ENCODE results near the gene SF3B5. TPM values are rescaled to one million over a fixed set of nuclear protein-coding genes. Genes with fewer than 3 reads are reported as not detected.

The SF3B5 gene
- total and polyA plus RNA-seq, 4 experiments from 2014 or later, result 87.2 to 379 (median 215) TPM

DNA sequence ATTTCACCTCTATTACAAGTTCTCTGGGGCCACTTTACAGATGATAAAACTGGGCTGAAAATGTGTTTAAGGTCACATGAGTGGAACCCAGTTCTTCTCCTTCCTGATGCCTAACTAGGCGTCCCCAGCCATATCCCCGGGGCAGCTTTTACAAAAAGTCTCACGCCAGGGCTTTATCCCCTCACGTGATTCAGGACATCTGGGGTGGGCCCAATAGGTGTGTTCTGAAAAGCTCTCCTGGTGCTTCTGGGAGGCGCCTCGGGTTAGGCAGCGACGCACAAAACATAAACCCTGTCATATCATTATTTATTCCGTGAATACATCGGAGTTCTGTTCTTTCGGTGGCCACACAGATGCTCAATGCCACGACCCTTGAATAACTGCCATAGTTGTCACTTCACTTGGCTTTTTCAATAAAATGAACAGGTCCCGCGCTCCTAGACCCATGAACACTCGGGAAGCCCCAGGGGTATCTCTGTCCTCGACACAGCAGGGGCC, 32.1 kb downstream of the SF3B5 start:
- ChIA-PET CTCF (ENCODE audit: partially characterized antibody) (interaction anchor here (0.8 to 3.2 kb wide), 8 partner anchors 8 to 123 kb away, joined by 3 to 20 read pairs (median 4); partner anchors contain the start of gene SF3B5), POLR2A (ENCODE audit: partially characterized antibody) (interaction anchor here (0.5 to 5.6 kb wide), 25 partner anchors 8 to 1933 kb away, joined by 3 to 137 read pairs (median 4); partner anchors contain the start of genes LTV1, NMBR, SF3B5 and STX11)
- peaks cover 0 to 5% of the 10 kb centered on the region in 2 donors for H3K36me3 Mint-ChIP-seq
- peaks cover 21 to 36% (median 28%) of the 10 kb centered on the region in 4 donors for H3K4me1 Mint-ChIP-seq
- no peaks in the 10 kb centered on the region for H3K9me3 ChIP-seq (ENCODE audit: control insufficient read depth in 1 of 2, low read length in 2 of 2)
- H3K27ac ChIP-seq (ENCODE audit: low read depth, low read length), result peak overlapping the region; percentile 88
- peaks cover 20% of the 10 kb centered on the region for H3K4me1 ChIP-seq (ENCODE audit: insufficient read depth, low read length)
- H3K27ac Mint-ChIP-seq, result peak overlapping the region; percentile 91 to 97 (median 96)
- no peaks in the 10 kb centered on the region for H3K27me3 Mint-ChIP-seq
- DNase-seq, result no peak
- no peaks in the 10 kb centered on the region for H3K9me3 Mint-ChIP-seq
- H3K4me3 Mint-ChIP-seq, result peak overlapping the region; percentile 90 to 95 (median 93)
- H3K36me3 ChIP-seq (ENCODE audit: insufficient read depth, low read length), result no peaks in the 10 kb centered on the region
- intact Hi-C loops (cut with micrococcal nuclease), result loop anchor here (1.0 to 10.0 kb wide), 4 partner anchors 8 to 118 kb away; no protein-coding TSS in a partner anchor
- H3K27me3 ChIP-seq (ENCODE audit: insufficient read depth, low read length), result no peaks in the 10 kb centered on the region
- peak overlapping the region; percentile 38 to 91 for H3K4me3 ChIP-seq (ENCODE audit: low read length in 2 of 2)

DNA sequence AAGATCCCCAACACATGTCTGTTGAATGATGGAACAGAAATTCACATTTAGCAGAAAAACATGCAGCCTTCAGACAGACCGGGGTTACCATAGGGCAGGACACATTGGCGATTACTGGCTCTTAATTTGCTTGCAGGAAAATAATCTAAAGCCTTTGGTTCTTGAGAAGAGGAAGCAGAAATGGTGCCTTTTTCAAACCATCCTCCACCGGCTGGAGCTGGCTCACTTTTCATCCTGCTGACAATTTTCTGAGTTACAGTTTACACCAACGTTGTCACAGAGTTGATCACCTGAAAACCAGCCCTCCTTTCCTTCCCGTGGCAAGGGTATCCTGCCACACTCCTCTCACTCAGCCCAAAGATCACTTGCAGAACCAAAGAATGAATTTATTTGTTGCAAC, 32.6 kb downstream of the SF3B5 start:
- peak overlapping the region in 1 of 2 donors; percentile 91 for H3K4me3 ChIP-seq (ENCODE audit: low read length in 2 of 2)
- CTCF ChIA-PET (ENCODE audit: partially characterized antibody), result interaction anchor here (1.9 kb wide), 1 partner anchor 28 kb away, joined by 4 read pairs; no protein-coding TSS in a partner anchor
- peak overlapping the region; percentile 91 to 97 (median 96) for H3K27ac Mint-ChIP-seq

DNA sequence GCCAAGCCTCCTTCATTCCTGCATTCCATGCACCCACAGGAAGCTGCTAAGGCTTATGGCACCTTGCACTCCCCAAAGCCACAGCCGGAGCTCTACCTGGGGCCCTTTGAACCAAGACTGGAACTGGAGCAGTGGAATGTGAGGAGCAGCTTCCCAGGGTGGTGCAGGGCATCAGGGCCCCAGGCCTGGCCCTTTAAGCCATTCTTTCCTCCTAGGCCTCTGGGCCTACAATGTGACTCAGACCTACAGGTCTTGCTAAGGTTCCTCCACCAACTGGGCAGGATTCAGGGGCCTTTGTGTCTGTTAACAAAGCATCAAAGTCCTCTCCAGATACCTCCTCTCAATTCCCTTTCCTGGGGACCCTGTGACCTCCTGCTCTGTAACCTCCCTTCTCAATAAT, 36.2 kb downstream of the SF3B5 start:
- Histone ChIP-seq H3K27ac (ENCODE audit: low read depth, low read length) (no peak overlapping the region), H3K4me1 (ENCODE audit: insufficient read depth, low read length) (peaks cover 32% of the 10 kb centered on the region), H3K9me3 (ENCODE audit: control insufficient read depth in 1 of 2, low read length in 2 of 2) (no peaks in the 10 kb centered on the region), H3K27me3 (ENCODE audit: insufficient read depth, low read length) (no peaks in the 10 kb centered on the region), H3K36me3 (ENCODE audit: insufficient read depth, low read length) (no peaks in the 10 kb centered on the region), H3K4me3 (ENCODE audit: low read length in 2 of 2) (no peak overlapping the region)
- peaks cover 0 to 5% of the 10 kb centered on the region in 2 donors for H3K36me3 Mint-ChIP-seq
- H3K9me3 Mint-ChIP-seq, result peaks cover 0 to 3% (median 0%) of the 10 kb centered on the region in 8 donors
- POLR2A ChIA-PET (ENCODE audit: partially characterized antibody), result interaction anchor here (1.5 kb wide), 1 partner anchor 13 kb away, joined by 3 read pairs; no protein-coding TSS in a partner anchor
- intact Hi-C loops (cut with micrococcal nuclease), result no loop called here
- H3K4me1 Mint-ChIP-seq, result peaks cover 27 to 45% (median 35%) of the 10 kb centered on the region in 4 donors
- CTCF ChIA-PET (ENCODE audit: partially characterized antibody), result interaction anchor here (1.3 kb wide), 1 partner anchor 41 kb away, joined by 3 read pairs; no protein-coding TSS in a partner anchor
- H3K4me3 Mint-ChIP-seq, result no peak overlapping the region
- H3K27me3 Mint-ChIP-seq, result no peaks in the 10 kb centered on the region
- H3K27ac Mint-ChIP-seq, result no peak overlapping the region
- no peak for DNase-seq

More for the DNA sequence above, 32.6 kb downstream of the SF3B5 start:
- H3K4me1 Mint-ChIP-seq, result peaks cover 21 to 36% (median 29%) of the 10 kb centered on the region in 4 donors
- peaks cover 0 to 5% of the 10 kb centered on the region in 2 donors for H3K36me3 Mint-ChIP-seq
- H3K27me3 Mint-ChIP-seq, result no peaks in the 10 kb centered on the region
- Histone ChIP-seq H3K9me3 (ENCODE audit: control insufficient read depth in 1 of 2, low read length in 2 of 2) (no peaks in the 10 kb centered on the region), H3K36me3 (ENCODE audit: insufficient read depth, low read length) (no peaks in the 10 kb centered on the region), H3K27ac (ENCODE audit: low read depth, low read length) (peak overlapping the region; percentile 88), H3K27me3 (ENCODE audit: insufficient read depth, low read length) (no peaks in the 10 kb centered on the region), H3K4me1 (ENCODE audit: insufficient read depth, low read length) (peaks cover 20% of the 10 kb centered on the region)
- intact Hi-C loops (cut with micrococcal nuclease), result loop anchor here (1.0 to 10.0 kb wide), 4 partner anchors 7 to 118 kb away; no protein-coding TSS in a partner anchor
- peak in 1 of 5 donors; percentile 8 for DNase-seq
- H3K9me3 Mint-ChIP-seq, result no peaks in the 10 kb centered on the region
- H3K4me3 Mint-ChIP-seq, result peak overlapping the region; percentile 90 to 95 (median 93)
- POLR2A ChIA-PET (ENCODE audit: partially characterized antibody), result interaction anchor here (1.6 to 5.6 kb wide), 8 partner anchors 8 to 525 kb away, joined by 4 to 137 read pairs (median 10); partner anchors contain the start of genes SF3B5 and STX11

DNA sequence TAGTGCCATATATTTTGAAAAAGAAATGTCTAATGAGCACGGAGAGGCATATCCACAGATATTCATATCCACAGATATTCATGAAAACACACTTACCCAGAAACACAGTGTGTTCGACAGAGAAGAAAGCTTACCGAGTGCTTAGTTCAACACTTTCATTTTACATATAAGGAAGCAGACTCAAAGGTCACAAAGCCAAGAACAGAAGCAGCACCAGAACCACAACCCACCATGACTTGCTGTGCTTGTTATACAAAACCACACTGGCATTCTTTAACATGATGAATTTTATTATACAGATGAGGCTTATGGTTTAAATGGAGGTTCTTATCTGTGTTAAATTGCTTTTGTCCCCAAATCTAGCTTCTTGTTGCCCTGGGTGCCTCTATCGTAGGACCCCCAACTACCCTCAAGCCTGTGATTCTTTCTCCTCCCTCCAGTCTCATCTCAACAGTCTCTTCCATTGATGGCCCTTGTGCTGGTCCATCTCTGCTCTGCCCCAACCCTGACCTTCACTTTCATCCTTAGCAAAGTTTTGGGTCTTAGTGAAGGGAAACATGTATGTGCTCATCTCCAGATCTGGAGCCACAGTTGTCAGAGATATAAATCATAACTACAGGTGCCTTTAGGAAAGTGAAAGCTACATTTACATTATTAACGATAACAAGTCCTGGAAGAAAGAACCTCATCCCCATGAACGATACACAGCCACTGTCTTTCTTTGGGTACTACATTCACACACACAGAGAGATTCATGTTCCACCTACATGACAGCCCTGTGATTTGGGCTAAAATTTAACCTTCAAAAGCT, 40.0 kb downstream of the SF3B5 start:
- peak overlapping the region in 1 of 2 donors; percentile 46 for H3K4me3 ChIP-seq (ENCODE audit: low read length in 2 of 2)
- Mint-ChIP-seq H3K9me3 (peaks cover 0 to 3% (median 0%) of the 10 kb centered on the region in 8 donors), H3K36me3 (no peaks in the 10 kb centered on the region), H3K27ac (peak overlapping the region; percentile 79 to 98 (median 96)), H3K4me3 (peak overlapping the region; percentile 77 to 95 (median 89)), H3K27me3 (no peaks in the 10 kb centered on the region), H3K4me1 (peaks cover 28 to 39% (median 33%) of the 10 kb centered on the region in 4 donors)
- H3K27me3 ChIP-seq (ENCODE audit: insufficient read depth, low read length), result no peaks in the 10 kb centered on the region
- DNase-seq, result peak; percentile 61 to 77 (median 72)
- intact Hi-C loops (cut with micrococcal nuclease), result loop anchor here (1.0 to 2.0 kb wide), 5 partner anchors 8 to 605 kb away; partner anchors contain the start of genes ADAT2, PEX3, SF3B5 and STX11
- no peaks in the 10 kb centered on the region for H3K9me3 ChIP-seq (ENCODE audit: control insufficient read depth in 1 of 2, low read length in 2 of 2)
- H3K27ac ChIP-seq (ENCODE audit: low read depth, low read length), result peak overlapping the region; percentile 54
- ChIA-PET POLR2A (ENCODE audit: partially characterized antibody) (interaction anchor here (0.7 to 4.2 kb wide), 10 partner anchors 9 to 1212 kb away, joined by 3 to 137 read pairs (median 3); partner anchors contain the start of genes ADAT2, PEX3, SF3B5 and STX11), CTCF (ENCODE audit: partially characterized antibody) (interaction anchor here (0.6 to 2.2 kb wide), 8 partner anchors 9 to 542 kb away, joined by 3 to 20 read pairs (median 4); no protein-coding TSS in a partner anchor)
- peaks cover 33% of the 10 kb centered on the region for H3K4me1 ChIP-seq (ENCODE audit: insufficient read depth, low read length)
- H3K36me3 ChIP-seq (ENCODE audit: insufficient read depth, low read length), result no peaks in the 10 kb centered on the region

DNA sequence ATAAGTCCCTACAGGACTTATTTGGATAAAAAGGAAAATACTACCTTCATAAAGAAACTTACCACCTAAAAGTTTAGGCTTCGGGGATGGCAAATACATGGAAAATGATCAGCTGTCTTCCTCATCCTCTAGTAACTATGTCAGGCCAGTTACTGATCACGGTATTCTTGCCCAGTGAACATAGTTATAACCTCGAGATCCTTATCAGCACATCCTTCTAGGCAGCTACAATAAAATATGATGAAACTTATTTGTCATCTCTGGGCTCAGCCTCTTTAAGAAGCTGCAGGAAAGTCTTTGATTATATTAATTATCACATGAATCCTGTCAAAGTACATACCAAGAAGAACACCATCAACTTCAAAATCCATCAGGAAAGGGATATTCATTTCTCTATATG, 41.8 kb downstream of the SF3B5 start:
- no peak for DNase-seq
- H3K4me1 ChIP-seq (ENCODE audit: insufficient read depth, low read length), result peaks cover 33% of the 10 kb centered on the region
- H3K27ac ChIP-seq (ENCODE audit: low read depth, low read length), result no peak overlapping the region
- CTCF ChIA-PET (ENCODE audit: partially characterized antibody), result interaction anchor here (1.1 kb wide), 1 partner anchor 10 kb away, joined by 4 read pairs; no protein-coding TSS in a partner anchor
- POLR2A ChIA-PET (ENCODE audit: partially characterized antibody), result interaction anchor here (3.4 to 4.2 kb wide), 2 partner anchors 12 to 42 kb away, joined by 41 to 137 read pairs; partner anchors contain the start of gene SF3B5
- peak overlapping the region in 1 of 8 donors; percentile 4 for H3K4me3 Mint-ChIP-seq
- peaks cover 0 to 3% (median 0%) of the 10 kb centered on the region in 8 donors for H3K9me3 Mint-ChIP-seq
- H3K9me3 ChIP-seq (ENCODE audit: control insufficient read depth in 1 of 2, low read length in 2 of 2), result no peaks in the 10 kb centered on the region
- H3K27me3 ChIP-seq (ENCODE audit: insufficient read depth, low read length), result no peaks in the 10 kb centered on the region
- H3K36me3 Mint-ChIP-seq, result no peaks in the 10 kb centered on the region
- intact Hi-C loops (cut with micrococcal nuclease), result no loop called here
- no peak overlapping the region for H3K4me3 ChIP-seq (ENCODE audit: low read length in 2 of 2)
- H3K4me1 Mint-ChIP-seq, result peaks cover 28 to 39% (median 34%) of the 10 kb centered on the region in 4 donors
- H3K36me3 ChIP-seq (ENCODE audit: insufficient read depth, low read length), result no peaks in the 10 kb centered on the region
- H3K27ac Mint-ChIP-seq, result peak overlapping the region in 4 of 7 donors; percentile 11 to 47 (median 35)
- H3K27me3 Mint-ChIP-seq, result no peaks in the 10 kb centered on the region

DNA sequence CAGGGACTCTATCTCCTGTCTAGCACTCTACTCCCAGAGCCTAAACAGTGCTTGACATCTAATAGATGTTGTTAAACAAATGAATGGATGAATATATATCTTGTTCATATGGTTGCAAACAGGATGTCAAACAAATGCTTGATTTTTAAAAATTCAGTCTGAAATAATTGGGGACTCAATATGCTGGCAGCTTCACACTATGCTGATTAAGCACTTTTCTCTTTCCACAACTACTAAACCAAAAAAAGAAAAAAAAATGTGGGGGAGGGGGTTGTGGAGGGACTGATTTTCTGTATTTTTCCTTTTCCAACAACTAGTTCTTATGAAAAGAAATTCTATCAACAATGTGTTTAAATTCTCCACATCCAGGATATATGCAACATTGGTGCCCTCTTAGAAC, 42.9 kb downstream of the SF3B5 start:
- CTCF ChIA-PET (ENCODE audit: partially characterized antibody), result interaction anchor here (1.1 kb wide), 1 partner anchor 12 kb away, joined by 4 read pairs; no protein-coding TSS in a partner anchor
- no peaks in the 10 kb centered on the region for H3K36me3 Mint-ChIP-seq
- H3K4me1 ChIP-seq (ENCODE audit: insufficient read depth, low read length), result peaks cover 33% of the 10 kb centered on the region

More for the DNA sequence above, 42.9 kb downstream of the SF3B5 start:
- Histone ChIP-seq H3K27ac (ENCODE audit: low read depth, low read length) (no peak overlapping the region), H3K27me3 (ENCODE audit: insufficient read depth, low read length) (no peaks in the 10 kb centered on the region), H3K36me3 (ENCODE audit: insufficient read depth, low read length) (no peaks in the 10 kb centered on the region), H3K4me3 (ENCODE audit: low read length in 2 of 2) (no peak overlapping the region), H3K9me3 (ENCODE audit: control insufficient read depth in 1 of 2, low read length in 2 of 2) (no peaks in the 10 kb centered on the region)
- intact Hi-C loops (cut with micrococcal nuclease), result no loop called here
- no peak for DNase-seq
- POLR2A ChIA-PET (ENCODE audit: partially characterized antibody), result interaction anchor here (1.0 kb wide), 1 partner anchor 12 kb away, joined by 3 read pairs; no protein-coding TSS in a partner anchor
- no peak overlapping the region for H3K4me3 Mint-ChIP-seq
- H3K27me3 Mint-ChIP-seq, result no peaks in the 10 kb centered on the region
- H3K27ac Mint-ChIP-seq, result no peak overlapping the region
- H3K4me1 Mint-ChIP-seq, result peaks cover 28 to 34% (median 33%) of the 10 kb centered on the region in 4 donors
- H3K9me3 Mint-ChIP-seq, result peaks cover 0 to 3% (median 0%) of the 10 kb centered on the region in 8 donors

All from CD4-positive, alpha-beta memory T cell (primary cell).